Gastrocnemius medialis (tissue), 4 donors: ENCODE data around the gene NFX1.

Experiments used
- POLR2A ChIP-seq, 2 donors: fragments of 450-650 bp; IDR thresholded peaks; one replicate each; pipeline ENCODE4 v1.6.1; 2017; ENCODE audit warnings: antibody characterized with exemption in 2 of 2, mild to moderate bottlenecking in 2 of 2, moderate library complexity in 2 of 2
- TF ChIP-seq, protein P1 (sequence below), 5 experiments: fragments of 450-650 bp in 3 of 5; fragments of 200-600 bp in 2 of 5; sonication (generic) in 2 of 5; IDR thresholded peaks in 4 of 5; conservative IDR thresholded peaks in 1 of 5; 1 replicate in 4 of 5; 2 replicates in 1 of 5; pipeline ENCODE4 v1.5.1; 2016 to 2019; ENCODE audit warnings: antibody characterized with exemption in 5 of 5, mild to moderate bottlenecking in 3 of 5, moderate library complexity in 3 of 5

GRCh38 chr9:33372900-33373299 is 82.6 kb downstream of the NFX1 start:
- TF ChIP-seq, protein P1, sequence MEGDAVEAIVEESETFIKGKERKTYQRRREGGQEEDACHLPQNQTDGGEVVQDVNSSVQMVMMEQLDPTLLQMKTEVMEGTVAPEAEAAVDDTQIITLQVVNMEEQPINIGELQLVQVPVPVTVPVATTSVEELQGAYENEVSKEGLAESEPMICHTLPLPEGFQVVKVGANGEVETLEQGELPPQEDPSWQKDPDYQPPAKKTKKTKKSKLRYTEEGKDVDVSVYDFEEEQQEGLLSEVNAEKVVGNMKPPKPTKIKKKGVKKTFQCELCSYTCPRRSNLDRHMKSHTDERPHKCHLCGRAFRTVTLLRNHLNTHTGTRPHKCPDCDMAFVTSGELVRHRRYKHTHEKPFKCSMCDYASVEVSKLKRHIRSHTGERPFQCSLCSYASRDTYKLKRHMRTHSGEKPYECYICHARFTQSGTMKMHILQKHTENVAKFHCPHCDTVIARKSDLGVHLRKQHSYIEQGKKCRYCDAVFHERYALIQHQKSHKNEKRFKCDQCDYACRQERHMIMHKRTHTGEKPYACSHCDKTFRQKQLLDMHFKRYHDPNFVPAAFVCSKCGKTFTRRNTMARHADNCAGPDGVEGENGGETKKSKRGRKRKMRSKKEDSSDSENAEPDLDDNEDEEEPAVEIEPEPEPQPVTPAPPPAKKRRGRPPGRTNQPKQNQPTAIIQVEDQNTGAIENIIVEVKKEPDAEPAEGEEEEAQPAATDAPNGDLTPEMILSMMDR (IDR thresholded peaks at IDR 0.05 in 4 of 5, conservative IDR thresholded peaks at IDR 0.05 in 1 of 5): no peak
- no peak for TF ChIP-seq POLR2A (IDR thresholded peaks at IDR 0.05)
